Glomerular visceral epithelial cell (primary cell): Measurements from ENCODE around the gene IFT25.

Experiments used
- DNase-seq: peaks from one replicate; pipeline ENCODE4 v3.0.0-alpha.2; 2016; ENCODE audit errors: extremely low spot score

Gene IFT25

DNA sequence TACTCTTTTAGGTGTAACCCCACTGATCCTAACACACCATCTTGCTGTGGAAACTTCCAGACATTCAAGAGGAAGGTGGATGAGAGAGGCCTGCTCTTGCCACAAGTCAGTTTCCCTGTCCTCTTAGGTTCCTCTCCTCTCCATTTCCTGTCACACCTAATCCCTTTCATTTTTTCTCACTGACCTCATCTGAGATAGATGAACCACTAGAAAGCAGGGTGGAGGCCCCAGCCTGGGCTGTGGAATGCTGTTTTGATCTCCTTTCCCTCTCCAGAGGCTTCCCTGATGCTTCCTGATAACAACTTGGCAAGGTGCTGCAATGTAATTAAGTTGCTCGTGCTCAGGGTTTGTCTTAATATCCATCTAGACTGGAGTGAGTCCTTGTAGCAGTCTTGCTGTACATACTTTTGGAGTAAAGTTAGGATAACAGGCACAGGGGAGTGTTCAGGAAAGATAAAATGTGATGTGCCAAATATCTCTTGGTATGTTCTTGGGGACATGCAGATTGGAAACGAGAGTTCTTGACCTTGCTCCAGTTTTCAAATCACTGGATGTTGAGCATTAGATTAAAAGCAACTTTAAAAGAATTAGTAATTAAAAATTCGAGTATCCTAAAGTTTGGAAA is 11.8 kb upstream of the IFT25 start:
- peak; percentile 76 for DNase-seq

DNA sequence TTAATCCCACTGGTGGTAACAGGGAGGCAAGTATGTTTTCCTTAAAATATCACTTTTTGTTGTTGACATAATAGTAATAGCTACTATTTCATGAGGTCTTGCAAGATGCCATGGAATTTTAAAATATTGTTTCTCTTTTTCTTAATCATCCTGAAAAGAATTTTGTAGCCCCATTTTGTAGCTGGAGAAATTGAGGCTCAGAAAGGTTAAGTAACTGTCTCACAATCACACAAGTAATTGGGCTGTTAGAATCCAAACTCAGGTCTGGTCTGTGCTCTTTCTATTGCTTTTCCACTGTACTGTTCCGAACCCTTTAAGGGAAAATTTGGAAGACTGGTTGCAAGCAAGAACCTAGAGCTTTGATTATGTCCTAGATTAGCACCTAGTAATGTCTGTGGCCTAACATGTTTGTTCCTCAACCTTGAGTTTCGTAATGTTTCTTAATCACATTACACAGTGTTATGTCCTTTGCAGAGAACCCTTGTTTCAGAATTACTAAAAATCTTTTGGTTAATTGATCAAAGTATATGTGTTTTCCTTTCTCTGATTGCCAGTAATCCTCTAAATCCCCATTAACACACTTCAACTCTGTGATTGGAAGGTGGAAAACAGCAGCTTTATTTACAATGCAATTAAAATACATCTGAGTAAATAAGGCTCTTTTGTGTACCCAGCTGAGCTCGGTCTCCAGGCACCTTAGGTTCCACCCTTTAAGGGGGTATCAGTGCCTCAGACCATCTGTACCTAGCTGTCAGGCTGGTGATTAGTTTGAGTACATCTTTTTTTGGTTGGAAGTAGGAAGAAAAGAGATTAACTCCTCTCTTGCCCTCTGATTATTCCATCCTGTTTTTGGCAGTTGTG is 11.0 kb upstream of the IFT25 start:
- DNase-seq = no peak

DNA sequence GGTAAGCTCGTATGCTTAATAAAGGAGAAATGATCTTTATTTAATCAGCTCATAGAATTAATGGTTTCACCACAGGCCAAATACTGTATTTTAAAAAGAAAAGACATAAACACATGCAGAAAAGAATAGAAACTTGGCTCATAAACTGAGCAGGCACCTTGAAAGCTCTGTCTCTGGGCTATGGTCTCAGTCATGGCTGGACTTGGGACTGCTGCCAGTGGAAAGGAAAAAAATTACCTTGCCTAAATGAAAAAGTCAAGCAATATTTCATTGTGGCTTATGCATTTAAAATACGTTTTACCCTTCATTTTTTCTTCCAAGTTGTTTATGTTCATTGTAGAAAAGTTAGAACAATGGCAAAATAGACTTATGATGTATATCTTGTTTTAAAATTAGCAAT is 8.6 kb upstream of the IFT25 start:
- no peak for DNase-seq

DNA sequence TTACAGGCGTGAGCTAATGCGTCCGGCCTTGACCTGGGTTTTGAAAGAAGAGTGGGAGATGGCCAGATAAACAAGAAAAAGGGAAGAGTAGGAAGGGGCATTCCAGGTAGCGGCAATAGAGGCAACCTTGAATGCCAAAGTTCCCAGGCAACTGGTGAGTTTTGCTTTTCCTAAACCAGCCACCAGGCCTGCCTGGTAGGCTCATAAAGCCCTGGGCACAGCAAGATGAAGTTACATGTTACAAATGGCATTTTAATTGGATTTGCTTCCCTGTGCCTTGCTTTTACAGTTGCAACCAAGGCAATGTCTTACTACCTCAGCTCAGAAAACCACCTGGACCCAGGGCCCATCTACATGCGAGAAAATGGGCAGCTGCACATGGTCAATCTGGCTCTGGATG is 6.2 kb upstream of the IFT25 start:
- no peak for DNase-seq

DNA sequence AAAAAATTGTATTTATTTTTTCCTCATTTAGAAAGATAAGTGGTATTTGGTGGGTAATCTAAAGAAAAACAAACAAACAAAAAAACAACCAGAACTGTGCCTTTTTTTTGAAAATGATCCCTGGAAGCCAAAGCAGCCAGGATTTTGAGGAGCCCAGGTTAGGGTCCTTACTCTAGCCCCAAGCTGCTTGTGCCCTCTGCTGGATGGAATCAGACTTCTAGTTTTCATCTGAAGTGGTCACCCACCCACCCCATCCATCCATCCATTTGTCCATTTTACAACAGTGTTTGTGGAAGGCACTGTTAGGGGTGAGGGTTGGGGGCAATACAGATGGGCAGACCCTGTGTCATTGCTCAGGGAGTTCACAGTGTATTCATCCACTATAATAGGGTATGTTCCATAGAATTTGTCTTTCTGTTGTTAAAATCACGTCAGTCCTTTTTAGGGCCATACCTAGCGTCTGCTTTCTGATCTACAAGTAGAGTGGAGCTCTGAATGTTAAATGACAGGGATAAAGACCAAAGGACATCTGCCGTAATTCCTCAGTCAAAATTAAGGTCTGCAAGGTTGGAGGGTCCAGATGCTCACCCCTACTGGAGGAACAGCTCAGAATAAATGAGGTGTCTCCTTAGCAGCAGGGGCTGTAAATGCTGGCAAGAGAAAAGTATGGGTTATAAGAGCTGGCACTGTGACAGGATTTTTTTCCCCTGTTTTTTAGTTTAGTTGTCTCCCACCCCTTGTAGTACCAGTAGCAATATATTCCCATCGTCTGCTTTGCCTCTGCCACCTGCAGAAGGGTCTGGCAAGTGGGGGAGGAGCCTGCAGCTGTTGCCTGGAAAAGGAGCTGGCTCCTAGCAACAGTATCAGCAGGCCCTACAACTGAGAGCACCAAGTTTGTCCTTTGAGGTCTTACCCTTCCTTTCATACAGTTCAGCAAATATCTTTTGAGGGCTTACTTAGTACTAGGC is 3.8 kb upstream of the IFT25 start:
- DNase-seq = peak; percentile 56

DNA sequence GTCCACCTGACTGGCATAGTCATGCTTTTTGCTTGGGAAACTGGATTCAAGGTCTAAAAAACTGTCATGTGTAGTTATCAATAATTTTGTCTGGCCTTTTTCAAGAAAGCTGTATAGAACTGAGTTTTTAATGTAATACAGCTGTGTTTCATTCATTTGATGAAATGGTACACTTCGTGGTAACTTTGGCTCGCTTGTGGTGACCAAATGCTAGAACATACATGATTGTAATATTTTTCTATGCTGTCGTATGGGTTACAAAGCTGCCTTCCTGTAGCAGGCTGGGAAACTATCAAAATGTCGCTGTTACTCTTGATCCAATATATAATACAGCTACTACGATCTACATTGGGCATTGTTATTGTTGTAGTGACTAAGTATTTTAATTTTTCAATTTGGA is 2.8 kb upstream of the IFT25 start:
- DNase-seq = no peak

DNA sequence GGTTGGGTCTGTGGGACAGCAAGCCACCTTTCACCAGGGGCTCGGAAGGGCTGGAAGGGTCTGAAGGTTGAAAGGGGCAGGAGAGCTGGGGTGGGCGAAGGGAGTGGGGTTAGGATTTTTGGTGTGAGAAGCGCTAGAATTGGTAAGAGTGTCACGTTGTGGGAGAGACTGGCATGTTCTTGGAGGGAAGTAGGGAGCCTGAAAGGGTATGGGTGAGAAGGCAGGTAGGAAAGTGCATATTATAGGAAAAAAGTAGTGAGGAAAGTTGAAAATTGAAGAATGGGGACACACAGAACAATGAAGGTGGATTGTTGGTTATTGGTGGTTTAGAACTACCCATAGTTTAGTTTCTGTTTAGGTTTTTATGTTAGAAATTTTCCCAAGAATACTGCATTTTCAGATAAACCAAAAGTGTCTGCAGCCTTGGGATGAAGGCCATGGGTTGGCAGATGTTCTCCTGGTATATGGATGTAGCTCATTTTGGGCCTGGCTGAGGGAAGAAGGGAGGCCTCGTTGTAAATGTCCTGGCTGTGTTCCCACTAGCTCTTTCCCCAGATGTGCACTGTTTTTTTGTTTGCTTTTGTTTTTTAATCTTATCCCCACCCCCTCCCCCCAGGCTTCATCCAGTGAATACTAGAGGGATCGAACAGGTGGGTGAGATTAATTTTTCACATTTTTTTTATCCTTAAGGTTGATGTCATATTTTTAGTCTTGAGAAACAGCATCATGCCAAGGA is 1.8 kb upstream of the IFT25 start:
- no peak for DNase-seq

DNA sequence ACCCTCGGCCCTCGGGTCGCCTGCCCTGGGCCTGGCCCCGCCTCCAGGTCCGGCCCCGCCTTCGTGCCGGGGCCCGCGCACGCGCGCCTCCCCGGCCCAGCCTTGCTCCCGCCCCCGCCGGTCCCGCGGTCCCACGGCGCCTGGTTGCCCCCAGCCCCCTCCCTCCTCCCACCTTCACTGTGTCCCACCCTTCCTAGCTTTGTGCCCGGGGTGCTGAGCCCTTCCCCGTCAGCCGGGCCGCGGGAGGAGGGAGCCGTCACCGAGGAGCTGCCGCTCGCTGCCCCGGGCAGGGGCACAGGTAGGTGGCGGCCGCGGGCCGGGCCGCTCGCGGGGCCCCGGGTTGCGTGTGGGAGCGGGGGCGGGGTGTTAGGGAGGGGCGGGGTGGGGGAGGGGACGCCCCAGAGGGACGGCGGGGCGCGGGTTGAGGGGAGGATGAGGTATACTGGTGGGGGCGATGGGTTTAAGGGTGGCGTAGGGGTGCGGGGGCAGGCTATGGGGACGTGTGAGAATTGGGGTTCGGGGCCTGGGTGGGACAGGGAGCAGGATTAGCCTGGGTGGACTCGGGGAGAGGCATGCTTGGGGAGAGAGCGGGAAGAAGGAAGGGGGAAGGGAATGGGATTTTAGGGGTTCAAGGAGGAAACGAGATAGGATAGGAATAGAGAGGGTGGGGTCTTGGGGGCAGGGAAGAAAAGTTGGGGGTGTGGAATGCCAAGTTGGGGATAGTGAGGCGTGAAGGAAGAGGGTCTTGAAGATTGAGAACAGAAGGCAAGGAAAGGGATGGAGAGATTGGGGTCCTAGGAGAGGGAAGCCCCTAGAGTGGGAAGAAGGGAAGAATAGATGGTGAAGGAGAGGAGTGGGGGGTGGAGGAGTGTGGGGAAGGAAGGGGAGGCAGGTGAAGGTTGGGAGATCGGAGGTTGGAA is 1.0 kb upstream of the IFT25 start, which contains the start of gene LRRC42:
LRRC42 (plus strand) TSS at position 99 of the 920 bp plus-strand sequence. CDS start 5,650 bp downstream, outside the sequence.
- DNase-seq = no peak

DNA sequence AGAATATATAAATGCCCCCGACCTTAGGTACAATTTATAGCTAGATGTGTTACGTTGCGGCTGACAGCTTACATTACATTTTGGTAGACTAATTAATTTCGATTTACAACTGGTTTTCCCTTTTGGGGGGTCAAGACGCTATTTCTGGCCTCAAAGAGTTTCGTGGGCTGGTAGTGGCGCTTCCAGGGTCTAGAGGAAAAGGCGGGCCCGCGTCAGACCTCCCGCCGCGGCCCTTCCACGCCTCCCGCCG is 391 bp downstream of the IFT25 start:
- DNase-seq = no peak

DNA sequence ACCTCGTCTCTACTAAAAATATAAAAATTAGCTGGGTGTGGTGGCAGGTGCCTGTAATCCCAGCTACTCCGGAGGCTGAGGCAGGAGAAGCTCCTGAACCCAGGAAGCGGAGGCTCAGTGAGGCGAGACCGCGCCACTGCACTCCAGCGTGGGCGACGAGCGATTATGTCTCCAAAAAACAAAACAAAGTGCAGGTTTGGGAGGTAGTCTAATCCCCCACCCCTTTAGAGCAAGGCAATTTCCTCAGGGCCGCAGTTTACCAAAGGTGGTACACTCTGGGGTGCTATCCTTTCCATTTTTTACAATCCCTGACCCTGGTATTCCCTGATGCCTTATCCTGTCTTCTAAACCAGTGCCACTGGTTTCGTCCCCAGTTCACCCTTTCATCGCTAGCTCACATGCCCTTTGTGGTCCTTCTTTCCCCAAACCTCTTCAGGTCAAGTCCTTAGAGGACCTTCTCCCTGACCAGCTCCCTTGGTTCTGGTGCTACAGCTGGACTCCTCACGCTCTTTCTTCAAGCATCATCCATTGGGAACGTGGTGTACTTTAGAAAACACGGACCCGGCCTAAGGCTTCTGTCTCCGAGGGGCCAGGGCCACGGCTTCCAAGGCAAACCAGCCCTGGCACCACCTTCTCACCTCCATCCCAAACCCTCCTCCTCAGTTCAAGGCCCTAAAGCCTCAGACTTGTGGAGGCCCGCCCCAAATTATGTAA is 873 bp downstream of the IFT25 start:
- peak; percentile 17 for DNase-seq

DNA sequence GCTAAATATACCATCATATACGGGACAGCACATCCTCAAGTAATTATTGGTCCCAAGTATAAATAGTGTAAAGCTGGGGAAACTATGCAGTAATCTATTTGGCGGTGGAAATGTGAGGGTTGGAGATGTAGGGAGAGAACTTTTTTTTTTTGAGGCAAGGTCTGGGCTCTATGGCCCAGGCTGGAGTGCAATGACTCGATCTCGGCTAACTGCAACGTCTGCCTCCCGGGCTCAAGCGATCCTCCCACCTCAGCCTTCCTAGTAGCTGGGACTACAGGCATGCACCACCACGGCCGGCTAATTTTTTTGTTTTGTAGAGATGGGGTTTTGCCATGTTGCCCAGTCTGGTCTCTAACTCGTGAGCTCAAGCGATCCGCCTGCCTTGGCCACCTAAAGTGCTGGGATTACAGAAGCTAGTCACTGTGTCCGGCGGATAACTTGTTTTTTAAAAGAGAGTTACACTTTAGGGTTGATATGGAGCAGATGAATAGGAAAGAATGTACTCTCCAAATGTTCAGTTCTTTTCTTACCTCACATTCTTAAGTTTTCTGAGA is 1.9 kb downstream of the IFT25 start:
- DNase-seq = no peak

DNA sequence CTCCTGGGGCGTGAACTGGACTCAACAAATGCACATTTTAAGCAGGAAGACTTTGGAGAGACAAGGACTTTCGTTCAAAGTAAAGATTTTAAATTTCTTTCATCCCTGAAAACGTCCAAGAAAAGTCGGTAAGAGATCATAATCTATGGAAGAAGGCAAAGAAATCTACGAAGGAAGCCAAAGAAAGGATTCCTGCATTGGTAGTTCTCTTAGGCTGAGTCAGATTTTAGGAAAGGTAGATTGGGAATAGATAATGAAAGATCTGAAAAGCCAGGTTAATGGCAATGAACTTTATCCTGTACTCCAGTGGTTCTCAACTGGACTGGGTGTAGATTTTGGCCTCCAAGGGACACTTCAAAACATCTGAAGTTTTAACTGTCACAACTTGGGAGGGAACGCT is 2.4 kb downstream of the IFT25 start:
- no peak for DNase-seq

DNA sequence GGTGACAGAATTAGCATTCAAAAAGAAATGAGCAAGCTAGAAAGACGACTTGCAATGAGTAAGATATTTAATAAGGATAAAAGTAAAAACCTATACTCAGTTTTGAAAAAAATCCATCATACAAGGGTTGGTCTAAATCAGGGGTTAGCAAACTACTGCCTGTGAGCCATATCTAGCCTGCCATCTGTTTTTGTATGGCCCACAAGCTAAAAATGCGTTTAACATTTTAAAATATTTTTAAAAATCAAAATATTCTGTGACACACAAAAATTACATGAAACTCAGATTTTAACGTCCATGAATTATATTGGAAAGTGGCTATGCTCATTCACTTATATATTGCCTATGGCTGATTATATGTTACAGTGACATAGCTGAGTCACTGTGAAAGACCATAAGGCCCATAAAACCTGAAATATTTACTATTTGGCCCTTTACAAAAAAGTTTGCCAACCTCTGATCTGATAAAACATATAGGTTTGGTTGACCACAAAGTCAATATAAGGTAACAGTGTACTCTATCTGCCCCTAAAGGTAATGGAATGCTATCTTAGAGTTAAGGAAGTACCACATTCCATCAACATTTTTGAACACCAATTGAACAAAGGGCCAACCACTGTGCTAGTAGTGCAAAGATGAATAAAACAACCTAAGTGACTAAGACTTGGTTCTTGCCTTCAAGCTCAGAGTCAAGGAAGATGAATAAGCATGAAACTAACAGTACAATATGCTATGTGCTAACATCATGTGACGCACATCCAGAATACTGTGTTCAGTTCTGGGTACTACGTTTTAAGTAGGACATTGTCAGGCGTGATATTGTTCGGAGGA is 3.2 kb downstream of the IFT25 start:
- no peak for DNase-seq

DNA sequence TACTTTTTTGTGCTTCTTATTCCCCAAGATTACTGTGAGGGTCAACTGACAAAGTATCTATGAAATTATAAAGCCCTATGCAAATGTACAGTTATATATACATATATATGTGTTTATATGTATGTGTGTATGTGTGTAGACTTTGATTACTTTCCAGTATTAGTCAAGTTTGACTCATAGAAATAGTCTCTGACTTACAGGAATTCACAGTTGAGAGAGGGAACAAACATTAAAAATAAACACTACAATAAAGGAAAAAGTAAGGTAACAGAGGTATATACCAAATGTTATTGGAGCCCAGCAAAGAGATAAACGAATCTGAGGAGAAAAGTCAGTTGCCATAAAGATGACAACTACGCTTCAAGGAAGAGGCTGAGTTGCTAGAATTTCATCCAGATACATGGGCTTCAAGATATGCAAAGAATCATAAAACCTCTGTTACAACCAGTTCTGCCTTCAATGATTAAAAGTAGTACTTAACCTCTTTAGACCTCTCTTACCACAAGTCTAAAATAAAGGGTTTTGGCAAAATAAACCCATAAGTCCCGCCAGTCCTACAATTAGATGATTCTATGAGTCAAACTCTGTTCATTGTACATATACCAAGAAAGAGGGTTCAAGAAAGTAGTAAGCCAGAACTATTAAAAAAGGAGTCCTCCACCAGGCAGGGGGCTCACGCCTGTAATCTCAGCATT is 7.2 kb downstream of the IFT25 start:
- no peak for DNase-seq

DNA sequence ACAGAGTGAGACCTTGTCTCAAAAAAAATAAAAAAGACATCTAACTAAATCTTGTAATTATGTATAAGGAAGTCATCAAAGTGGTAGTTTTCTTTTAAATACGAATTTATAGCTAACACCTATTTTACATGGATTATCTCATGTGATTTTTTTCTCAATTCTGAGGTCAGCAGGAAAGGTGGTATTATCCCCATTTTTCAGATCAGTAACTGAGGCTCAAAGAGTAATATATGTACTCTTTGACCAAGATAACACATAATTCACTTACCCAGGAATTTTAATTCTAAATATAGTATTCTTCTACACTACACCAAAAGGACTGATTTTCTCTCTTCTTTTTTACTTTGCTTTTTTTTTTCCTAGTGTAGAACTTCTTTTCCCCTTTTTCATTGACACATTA is 9.1 kb downstream of the IFT25 start:
- DNase-seq = no peak

DNA sequence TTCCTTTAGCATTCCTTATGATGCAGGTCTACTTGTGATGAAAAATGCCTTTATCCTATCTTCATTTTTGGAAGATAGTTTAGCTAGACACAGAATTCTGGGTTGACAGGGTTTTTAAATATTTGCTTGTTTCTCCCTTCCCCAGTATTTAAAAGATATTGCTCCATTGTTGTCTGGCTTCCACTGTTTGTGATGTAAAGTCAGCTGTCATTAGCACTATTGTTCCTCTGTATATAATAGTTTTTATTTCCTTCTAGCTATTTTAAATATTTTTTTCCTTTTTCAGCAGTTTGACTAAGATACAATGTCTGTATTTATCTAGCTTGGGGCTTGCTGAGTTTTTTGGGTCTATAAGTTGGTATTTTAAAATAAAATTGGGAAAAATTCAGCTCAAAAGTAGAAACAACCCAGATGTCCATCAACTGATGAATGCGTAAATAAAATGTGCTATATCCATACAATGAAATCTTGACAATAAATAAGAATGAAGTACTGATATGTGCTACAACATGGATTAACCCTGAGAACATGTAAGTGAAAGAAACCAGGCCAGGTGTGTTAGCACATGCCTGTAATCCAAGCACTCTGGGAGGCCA is 11.2 kb downstream of the IFT25 start:
- no peak for DNase-seq

DNA sequence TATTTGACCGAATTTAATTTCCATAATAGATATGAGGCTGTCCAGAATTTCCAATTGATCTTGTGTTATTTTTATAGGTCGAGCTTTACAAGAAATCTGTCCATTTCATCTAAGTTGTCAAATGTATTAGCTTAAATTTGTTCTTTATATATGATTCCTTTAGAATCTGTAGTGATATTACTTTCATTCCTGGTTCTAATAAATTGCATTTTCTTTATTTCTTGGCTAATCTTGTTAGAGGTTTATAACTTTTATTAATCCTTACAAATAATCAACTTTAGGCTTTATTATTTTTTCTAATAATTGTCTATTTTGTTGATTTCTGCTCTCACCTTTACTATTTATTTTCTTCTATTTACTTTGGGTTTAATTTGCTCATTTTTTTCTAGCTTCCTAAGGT is 14.0 kb downstream of the IFT25 start:
- no peak for DNase-seq

DNA sequence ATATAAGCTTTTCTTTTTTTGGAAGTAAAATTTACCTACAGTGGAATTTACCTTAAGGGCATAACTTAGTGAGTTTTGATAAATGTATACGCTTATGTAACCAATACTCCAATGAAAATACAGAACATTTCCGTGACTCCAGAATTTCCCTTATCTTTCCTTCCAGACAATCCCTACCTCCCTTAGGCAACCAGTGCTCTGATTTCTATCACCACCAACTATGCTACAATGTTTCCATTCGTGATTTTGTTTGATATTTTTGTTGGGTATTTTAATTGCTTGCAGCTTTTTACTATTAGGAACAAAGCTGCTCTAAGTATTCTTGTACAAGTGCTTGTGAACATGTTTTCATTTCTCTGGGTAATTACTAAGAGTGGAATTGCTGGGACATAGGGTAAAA is 14.6 kb downstream of the IFT25 start:
- DNase-seq = no peak
